OCI-LY1 (cell line): ENCODE data around the gene TPO.

Experiments
- H2AFZ ChIP-seq: fragments of 200-600 bp; sonication (generic), shearing (Covaris generic); 2 replicates; pipeline ENCODE4 v1.6.0; 2014; ENCODE audit warnings: antibody characterized with exemption, mild to moderate bottlenecking, low read length
- H3F3A ChIP-seq: fragments of 200-600 bp; sonication (generic), shearing (Covaris generic); 2 replicates; pipeline ENCODE4 v1.6.0; 2014; ENCODE audit warnings: mild to moderate bottlenecking, antibody characterized with exemption, low read length, moderate library complexity; ENCODE audit not compliant: insufficient read depth
- H3K27ac ChIP-seq: fragments of 200-600 bp; sonication (generic); 2 replicates; pipeline ENCODE4 v1.5.1; 2014; ENCODE audit warnings: low read length, mixed run types, mild to moderate bottlenecking, low read depth; ENCODE audit not compliant: poor library complexity, severe bottlenecking
- H3K27me3 ChIP-seq: fragments of 200-600 bp; sonication (generic); 2 replicates; pipeline ENCODE4 v1.6.0; 2014; ENCODE audit warnings: antibody characterized with exemption, mild to moderate bottlenecking, low read length, moderate library complexity; ENCODE audit not compliant: insufficient read depth
- H3K36me3 ChIP-seq: fragments of 200-600 bp; sonication (generic); 2 replicates; pipeline ENCODE4 v1.6.1; 2014; ENCODE audit warnings: mild to moderate bottlenecking, antibody characterized with exemption, low read length, moderate library complexity, mixed read lengths; ENCODE audit not compliant: insufficient read depth
- H3K4me1 ChIP-seq: fragments of 200-600 bp; sonication (generic); 2 replicates; pipeline ENCODE4 v1.5.1; 2014; ENCODE audit warnings: mild to moderate bottlenecking, low read length, moderate library complexity; ENCODE audit not compliant: insufficient read depth, severe bottlenecking
- H3K4me2 ChIP-seq: fragments of 200-600 bp; sonication (generic), shearing (Covaris generic); 2 replicates; pipeline ENCODE4 v1.6.1; 2014; ENCODE audit warnings: low read length
- H3K4me3 ChIP-seq: fragments of 200-600 bp; sonication (generic); 2 replicates; pipeline ENCODE4 v1.5.1; 2014; ENCODE audit warnings: low read length, low read depth, mild to moderate bottlenecking, mixed read lengths; ENCODE audit not compliant: poor library complexity, severe bottlenecking
- H3K79me2 ChIP-seq: fragments of 200-600 bp; shearing (Covaris generic); 2 replicates; pipeline ENCODE4 v1.6.1; 2016; ENCODE audit warnings: mixed run types, low read length, mixed read lengths; ENCODE audit not compliant: insufficient read depth
- H3K9ac ChIP-seq: fragments of 200-600 bp; sonication (generic), shearing (Covaris generic); 2 replicates; pipeline ENCODE4 v1.6.1; 2014; ENCODE audit warnings: mild to moderate bottlenecking, low read length, mixed read lengths
- H3K9me2 ChIP-seq: fragments of 200-600 bp; sonication (generic), shearing (Covaris generic); 2 replicates; pipeline ENCODE4 v1.6.1; 2014; ENCODE audit warnings: low read depth, mild to moderate bottlenecking, low read length, mixed read lengths
- H3K9me3 ChIP-seq: fragments of 200-600 bp; shearing (Covaris generic); 2 replicates; pipeline ENCODE4 v1.6.1; 2014; ENCODE audit warnings: low read length, mixed read lengths
- H4K20me1 ChIP-seq: fragments of 200-600 bp; sonication (generic), shearing (Covaris generic); 2 replicates; pipeline ENCODE4 v1.6.0; 2016; ENCODE audit warnings: mild to moderate bottlenecking, low read length; ENCODE audit not compliant: insufficient read depth
- EZH2 ChIP-seq: fragments of 200-600 bp; sonication (generic), shearing (Covaris generic); IDR thresholded peaks from 2 replicates; pipeline ENCODE4 v1.8.0; 2017; ENCODE audit warnings: borderline replicate concordance, mixed run types, mild to moderate bottlenecking, antibody characterized with exemption, low read length, moderate library complexity, mixed read lengths
- TF ChIP-seq, protein P1 (sequence below): fragments of 200-600 bp; sonication (generic), shearing (Covaris generic); IDR thresholded peaks from 2 replicates; pipeline ENCODE4 v1.5.1; 2017; ENCODE audit warnings: mild to moderate bottlenecking, antibody characterized with exemption, low read length, moderate library complexity, mixed read lengths

The TPO gene

DNA sequence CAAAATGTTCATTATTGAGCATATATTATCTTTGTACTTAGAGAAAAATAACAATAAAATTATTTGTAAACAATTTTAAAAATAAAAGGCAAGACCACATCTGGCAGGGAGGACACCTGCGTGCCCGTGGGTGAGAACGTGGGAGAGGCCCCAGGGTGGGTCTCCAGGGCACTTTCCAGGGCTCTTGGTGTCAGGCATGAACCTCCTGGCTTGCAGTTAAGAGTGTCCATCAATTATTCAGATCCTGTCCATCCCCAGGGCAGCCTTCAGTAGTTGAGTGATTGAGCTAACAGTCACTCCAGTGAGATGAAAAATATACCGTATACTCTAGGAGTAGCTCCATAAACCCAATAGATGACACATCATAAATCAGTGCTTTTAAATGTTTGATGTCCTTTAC lies 49.7 kb downstream of the TPO start:
- no peak for TF ChIP-seq EZH2
- TF ChIP-seq, protein P1, sequence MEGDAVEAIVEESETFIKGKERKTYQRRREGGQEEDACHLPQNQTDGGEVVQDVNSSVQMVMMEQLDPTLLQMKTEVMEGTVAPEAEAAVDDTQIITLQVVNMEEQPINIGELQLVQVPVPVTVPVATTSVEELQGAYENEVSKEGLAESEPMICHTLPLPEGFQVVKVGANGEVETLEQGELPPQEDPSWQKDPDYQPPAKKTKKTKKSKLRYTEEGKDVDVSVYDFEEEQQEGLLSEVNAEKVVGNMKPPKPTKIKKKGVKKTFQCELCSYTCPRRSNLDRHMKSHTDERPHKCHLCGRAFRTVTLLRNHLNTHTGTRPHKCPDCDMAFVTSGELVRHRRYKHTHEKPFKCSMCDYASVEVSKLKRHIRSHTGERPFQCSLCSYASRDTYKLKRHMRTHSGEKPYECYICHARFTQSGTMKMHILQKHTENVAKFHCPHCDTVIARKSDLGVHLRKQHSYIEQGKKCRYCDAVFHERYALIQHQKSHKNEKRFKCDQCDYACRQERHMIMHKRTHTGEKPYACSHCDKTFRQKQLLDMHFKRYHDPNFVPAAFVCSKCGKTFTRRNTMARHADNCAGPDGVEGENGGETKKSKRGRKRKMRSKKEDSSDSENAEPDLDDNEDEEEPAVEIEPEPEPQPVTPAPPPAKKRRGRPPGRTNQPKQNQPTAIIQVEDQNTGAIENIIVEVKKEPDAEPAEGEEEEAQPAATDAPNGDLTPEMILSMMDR, result no peak
- no peaks in the 10 kb centered on the region for H3K36me3 ChIP-seq
- no peak overlapping the region for H3K4me3 ChIP-seq
- no peak overlapping the region for H3K9ac ChIP-seq
- no peaks in the 10 kb centered on the region for H3K9me3 ChIP-seq
- H3F3A ChIP-seq, result no peaks in the 10 kb centered on the region
- no peak overlapping the region for H3K27ac ChIP-seq
- no peaks in the 10 kb centered on the region for H3K9me2 ChIP-seq
- H4K20me1 ChIP-seq, result no peaks in the 10 kb centered on the region
- no peaks in the 10 kb centered on the region for H3K4me1 ChIP-seq
- no peak overlapping the region for H2AFZ ChIP-seq
- H3K4me2 ChIP-seq, result no peak overlapping the region
- no peaks in the 10 kb centered on the region for H3K27me3 ChIP-seq
- no peaks in the 10 kb centered on the region for H3K79me2 ChIP-seq

DNA sequence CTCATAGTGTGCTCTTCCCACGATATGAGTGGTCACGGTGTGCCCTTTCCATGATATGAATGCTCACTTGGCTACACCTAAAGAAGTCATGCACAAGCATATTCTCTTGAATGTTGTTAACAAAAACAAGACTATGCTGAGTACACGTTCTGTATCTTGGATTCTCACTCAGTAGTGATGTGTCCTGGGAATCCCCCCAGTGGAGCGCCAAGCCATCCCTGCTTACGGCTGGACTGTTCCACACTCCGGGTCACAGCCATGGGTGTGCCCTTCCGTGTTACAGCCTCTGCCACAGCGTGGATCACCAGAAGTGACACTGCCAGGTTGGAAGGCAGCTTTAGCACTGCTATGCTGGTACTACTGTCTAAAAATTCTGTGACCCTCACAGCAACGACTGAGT lies 59.1 kb downstream of the TPO start:
- TF ChIP-seq, protein P1, result no peak
- TF ChIP-seq EZH2, result no peak
- no peaks in the 10 kb centered on the region for H4K20me1 ChIP-seq

DNA sequence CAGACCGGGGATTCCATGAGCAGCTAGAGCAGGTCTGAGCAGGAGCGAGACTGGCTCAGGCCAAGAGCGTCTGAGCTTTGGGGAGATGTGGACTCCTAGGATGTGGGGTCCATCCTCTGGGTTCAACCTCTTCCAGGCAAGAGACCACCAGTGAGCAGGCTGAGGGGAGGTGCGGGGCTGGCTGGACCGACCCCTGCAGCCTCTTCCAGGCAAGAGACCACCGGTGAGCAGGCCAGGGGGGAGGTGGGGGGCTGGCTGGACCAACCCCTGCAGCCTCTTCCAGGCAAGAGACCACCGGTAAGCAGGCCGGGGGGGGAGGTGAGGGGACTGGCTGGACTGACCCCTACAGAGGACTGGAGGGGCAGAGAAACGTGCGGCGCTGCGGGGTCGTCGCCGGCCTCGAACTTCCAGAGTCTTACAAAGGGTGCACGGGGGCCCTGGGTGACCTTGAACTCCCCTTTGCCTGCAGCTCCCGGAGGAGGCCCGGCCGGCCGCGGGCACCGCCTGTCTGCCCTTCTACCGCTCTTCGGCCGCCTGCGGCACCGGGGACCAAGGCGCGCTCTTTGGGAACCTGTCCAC lies 63.4 kb downstream of the TPO start:
- Histone ChIP-seq H3K4me1 (no peaks in the 10 kb centered on the region), H3K9ac (no peak overlapping the region), H3F3A (no peaks in the 10 kb centered on the region), H4K20me1 (no peaks in the 10 kb centered on the region), H3K4me2 (no peak overlapping the region), H3K27ac (no peak overlapping the region), H2AFZ (no peak overlapping the region), H3K9me3 (no peaks in the 10 kb centered on the region), H3K36me3 (no peaks in the 10 kb centered on the region), H3K4me3 (no peak overlapping the region), H3K9me2 (no peaks in the 10 kb centered on the region), H3K79me2 (no peaks in the 10 kb centered on the region), H3K27me3 (no peaks in the 10 kb centered on the region)
- no peak for TF ChIP-seq EZH2
- TF ChIP-seq, protein P1, result no peak

More for the DNA sequence above, 59.1 kb downstream of the TPO start:
- Histone ChIP-seq H3K4me2 (no peak overlapping the region), H3K9ac (no peak overlapping the region), H3K36me3 (no peaks in the 10 kb centered on the region), H3F3A (no peaks in the 10 kb centered on the region), H3K9me3 (no peaks in the 10 kb centered on the region), H2AFZ (no peak overlapping the region), H3K4me1 (no peaks in the 10 kb centered on the region), H3K79me2 (no peaks in the 10 kb centered on the region), H3K27me3 (no peaks in the 10 kb centered on the region), H3K4me3 (no peak overlapping the region), H3K27ac (no peak overlapping the region), H3K9me2 (no peaks in the 10 kb centered on the region)
